IMR-90 (cell line): Measurements from ENCODE around the gene ESRRG. TPM values are rescaled to one million over a fixed set of nuclear protein-coding genes. Genes with fewer than 3 reads are reported as not detected.
A peak's percentile ranks its signal among the peaks of the same experiment; 100 is the strongest.

Experiments
- ATAC-seq: fragments of 200-7000 bp; cut with Tn5 transposase; 2 replicates; pipeline ENCODE4 v1.9.1; 2020; ENCODE audit warnings: low read depth, mild to moderate bottlenecking, moderate library complexity
- BruUV-seq: library from RNA; stranded (reverse); fragments of 400-500 nt; replicated peaks from 2 replicates; lab custom pipeline; 2021; lab: Mats Ljungman, UMichigan
- CTCF ChIA-PET: fragments of 300-600 bp; formaldehyde crosslinking; extraction: SDS; loops from one replicate; lab custom pipeline; 2021; ENCODE audit warnings: antibody characterized with exemption; lab: Yijun Ruan, JAX
- POLR2A ChIA-PET: fragments of 300-600 bp; sonication (Branson Sonifier 250); formaldehyde crosslinking; loops from one replicate; lab custom pipeline; 2022; ENCODE audit warnings: antibody characterized with exemption; ENCODE audit not compliant: unreplicated experiment; lab: Charles Lee
- DNase-seq: peaks from one replicate; pipeline ENCODE4 v3.0.0; 2013
- H2AFZ ChIP-seq: replicated peaks from 2 replicates; pipeline ENCODE3; 2013; ENCODE audit warnings: low read length, mild to moderate bottlenecking; ENCODE audit not compliant: poor library complexity
- H2AK5ac ChIP-seq: 2 replicates; pipeline ENCODE4 v1.6.1; 2013; ENCODE audit warnings: low read depth, low read length, inconsistent platforms
- H2AK9ac ChIP-seq: replicated peaks from 2 replicates; pipeline ENCODE3; 2013; ENCODE audit warnings: mild to moderate bottlenecking, low read depth, low read length, moderate library complexity; ENCODE audit not compliant: poor library complexity
- H2BK120ac ChIP-seq: 2 replicates; pipeline ENCODE4 v1.6.1; 2013; ENCODE audit warnings: low read depth, low read length, inconsistent platforms
- H2BK15ac ChIP-seq: 3 replicates; pipeline ENCODE4 v1.6.1; 2013; ENCODE audit warnings: low read depth, low read length, inconsistent platforms
- H2BK20ac ChIP-seq: 2 replicates; pipeline ENCODE4 v1.6.1; 2013; ENCODE audit warnings: low read depth, mild to moderate bottlenecking, inconsistent platforms, low read length, moderate library complexity
- H2BK5ac ChIP-seq: 2 replicates; pipeline ENCODE4 v1.6.1; 2013; ENCODE audit warnings: mild to moderate bottlenecking, low read depth, low read length, inconsistent platforms; ENCODE audit not compliant: poor library complexity, severe bottlenecking
- H3K14ac ChIP-seq: replicated peaks from 2 replicates; pipeline ENCODE4 v1.6.1; 2013; ENCODE audit warnings: low read depth, low read length, inconsistent platforms
- H3K18ac ChIP-seq: 2 replicates; pipeline ENCODE4 v1.6.1; 2013; ENCODE audit warnings: low read depth, low read length, control low read depth
- H3K23ac ChIP-seq: 2 replicates; pipeline ENCODE4 v1.6.1; 2013; ENCODE audit warnings: low read depth, low read length, inconsistent platforms
- H3K27ac ChIP-seq: 2 replicates; pipeline ENCODE4 v1.5.1; 2013; ENCODE audit warnings: mild to moderate bottlenecking, control low read depth, low read length; ENCODE audit not compliant: insufficient read depth
- H3K27me3 ChIP-seq: 2 replicates; pipeline ENCODE4 v1.6.1; 2013; ENCODE audit warnings: low read length; ENCODE audit not compliant: control insufficient read depth, insufficient read depth
- H3K36me3 ChIP-seq: 2 replicates; pipeline ENCODE4 v1.6.1; 2013; ENCODE audit warnings: low read length, mixed read lengths; ENCODE audit not compliant: control insufficient read depth, insufficient read depth
- H3K4ac ChIP-seq: 2 replicates; pipeline ENCODE4 v1.6.1; 2013; ENCODE audit warnings: low read depth, low read length, inconsistent platforms
- H3K4me1 ChIP-seq: 2 replicates; pipeline ENCODE4 v1.6.1; 2013; ENCODE audit warnings: low read length, mixed read lengths; ENCODE audit not compliant: control insufficient read depth, insufficient read depth
- H3K4me2 ChIP-seq: 2 replicates; pipeline ENCODE4 v1.6.1; 2013; ENCODE audit warnings: low read depth, mild to moderate bottlenecking, control low read depth, low read length, moderate library complexity
- H3K4me3 ChIP-seq: 2 replicates; pipeline ENCODE4 v1.5.1; 2013; ENCODE audit warnings: low read depth, mild to moderate bottlenecking, control low read depth, low read length, moderate library complexity; ENCODE audit not compliant: insufficient read depth
- H3K56ac ChIP-seq: 2 replicates; pipeline ENCODE4 v1.6.1; 2013; ENCODE audit warnings: low read length, inconsistent platforms; ENCODE audit not compliant: insufficient read depth; ENCODE audit errors: extremely low read depth
- H3K79me1 ChIP-seq, 2 experiments: 2 replicates each; pipeline ENCODE4 v1.6.1; 2013; ENCODE audit warnings: low read length in 2 of 2, inconsistent platforms in 1 of 2, low read depth in 1 of 2
- H3K9ac ChIP-seq: 2 replicates; pipeline ENCODE4 v1.6.1; 2013; ENCODE audit warnings: low read depth, low read length, control low read depth
- H3K9me1 ChIP-seq: 2 replicates; pipeline ENCODE4 v1.6.1; 2013; ENCODE audit warnings: low read length, inconsistent platforms; ENCODE audit not compliant: insufficient read depth
- H3K9me3 ChIP-seq: 2 replicates; pipeline ENCODE4 v1.6.1; 2013; ENCODE audit warnings: low read length; ENCODE audit not compliant: control insufficient read depth, insufficient read depth
- H4K20me1 ChIP-seq: 2 replicates; pipeline ENCODE4 v1.6.1; 2013; ENCODE audit warnings: low read length, inconsistent platforms; ENCODE audit not compliant: insufficient read depth
- H4K5ac ChIP-seq: 2 replicates; pipeline ENCODE4 v1.6.1; 2013; ENCODE audit warnings: mild to moderate bottlenecking, low read depth, low read length, control low read depth
- H4K8ac ChIP-seq, 2 experiments: 2 replicates each; pipeline ENCODE4 v1.6.1; 2013; ENCODE audit warnings: low read depth in 2 of 2, low read length in 2 of 2, control low read depth in 1 of 2, inconsistent platforms in 1 of 2
- H4K91ac ChIP-seq: 2 replicates; pipeline ENCODE4 v1.6.1; 2013; ENCODE audit warnings: low read depth, low read length, inconsistent platforms; ENCODE audit not compliant: insufficient read depth
- FOS ChIP-seq: fragments of 150-350 bp; IDR thresholded peaks from 2 replicates; pipeline ENCODE4 v1.6.1; 2016; ENCODE audit warnings: low read depth, low read length
- MAFK ChIP-seq: IDR thresholded peaks from 2 replicates; pipeline ENCODE4 v1.6.1; 2012; ENCODE audit warnings: low read depth, low read length, improper control_type of control experiment
- MXI1 ChIP-seq: IDR thresholded peaks from 2 replicates; pipeline ENCODE4 v1.6.1; 2012; ENCODE audit warnings: low read depth, mild to moderate bottlenecking, low read length, moderate library complexity, borderline replicate concordance
- NFE2L2 ChIP-seq: fragments of 150-350 bp; IDR thresholded peaks from 2 replicates; pipeline ENCODE4 v1.6.1; 2016; ENCODE audit warnings: low read depth, mild to moderate bottlenecking, low read length
- POLR2A ChIP-seq: IDR thresholded peaks from 2 replicates; pipeline ENCODE4 v1.6.1; 2012; ENCODE audit warnings: mild to moderate bottlenecking, low read depth, low read length
- RAD21 ChIP-seq: IDR thresholded peaks from 2 replicates; pipeline ENCODE4 v1.6.1; 2012; ENCODE audit warnings: low read length, improper control_type of control experiment
- RCOR1 ChIP-seq: IDR thresholded peaks from 2 replicates; pipeline ENCODE4 v1.6.1; 2012; ENCODE audit warnings: mild to moderate bottlenecking, low read length, improper control_type of control experiment; ENCODE audit not compliant: insufficient replicate concordance
- RFX5 ChIP-seq: IDR thresholded peaks from 2 replicates; pipeline ENCODE4 v1.8.0; 2012; ENCODE audit warnings: low read depth, mild to moderate bottlenecking, low read length, moderate library complexity
- SMC3 ChIP-seq: fragments of 150-350 bp; IDR thresholded peaks from 2 replicates; pipeline ENCODE4 v1.6.1; 2016; ENCODE audit warnings: low read depth, mild to moderate bottlenecking, antibody characterized with exemption, low read length, moderate library complexity
- WGBS, 2 experiments: methylation state at CpG; one replicate each; pipeline versions ENCODE4 v1.1.5 to v1.1.7; 2013; ENCODE audit warnings: missing lambda C conversion rate in 2 of 2; ENCODE audit not compliant: insufficient read length in 1 of 2; ENCODE audit errors: extremely low coverage in 2 of 2; 5-methylcytosine and 5-hydroxymethylcytosine counted together
- dilution Hi-C: fragments of 300-500 bp; cut with HindIII; formaldehyde crosslinking; loops from one replicate; pipeline ENCODE4 v1.14.3; 2018; ENCODE audit warnings: low sequenced_read_pairs; ENCODE audit not compliant: unreplicated experiment
- in situ Hi-C: fragments of 300-500 bp; cut with MboI; formaldehyde crosslinking; loops from 3 replicates; pipeline ENCODE4 v1.14.3; 2019; ENCODE audit warnings: low sequenced_read_pairs, inconsistent platforms, mixed read lengths
- intact Hi-C: fragments of 100-400 bp; cut with micrococcal nuclease; formaldehyde crosslinking; loops from 2 replicates; pipeline ENCODE4 v1.10.0; 2022
- polyA plus RNA-seq, 3 experiments: library from polyadenylated mRNA; depleted of rRNA; stranded (reverse); fragments of >200 nt; gene quantifications; 2 replicates each; pipeline ENCODE4 v1.2.3, GENCODE V29; 2012; ENCODE audit warnings: low replicate concordance in 1 of 3
- total RNA-seq: library from RNA; depleted of rRNA; stranded (reverse); fragments of >200 nt; gene quantifications from 2 replicates; pipeline ENCODE4 v1.2.3, GENCODE V29; 2012
- TF ChIP-seq, protein P1 (sequence below): fragments of 150-350 bp; IDR thresholded peaks from 2 replicates; pipeline ENCODE4 v1.6.1; 2016; ENCODE audit warnings: low read depth, mild to moderate bottlenecking, low read length, moderate library complexity, borderline replicate concordance
- TF ChIP-seq, protein P2 (sequence below): conservative IDR thresholded peaks from 2 replicates; pipeline ENCODE4 v1.5.1; 2012; ENCODE audit warnings: mild to moderate bottlenecking, low read depth, low read length, improper control_type of control experiment
- TF ChIP-seq, protein P3 (sequence below): fragments of 150-350 bp; IDR thresholded peaks from 2 replicates; pipeline ENCODE4 v1.6.1; 2017; ENCODE audit warnings: mild to moderate bottlenecking, antibody characterized with exemption, low read length, low read depth

The ESRRG gene
- total and polyA plus RNA-seq, 2 of the 4 experiments (the other 2 are of a cell fraction), result 0.17 to 0.54 TPM

DNA sequence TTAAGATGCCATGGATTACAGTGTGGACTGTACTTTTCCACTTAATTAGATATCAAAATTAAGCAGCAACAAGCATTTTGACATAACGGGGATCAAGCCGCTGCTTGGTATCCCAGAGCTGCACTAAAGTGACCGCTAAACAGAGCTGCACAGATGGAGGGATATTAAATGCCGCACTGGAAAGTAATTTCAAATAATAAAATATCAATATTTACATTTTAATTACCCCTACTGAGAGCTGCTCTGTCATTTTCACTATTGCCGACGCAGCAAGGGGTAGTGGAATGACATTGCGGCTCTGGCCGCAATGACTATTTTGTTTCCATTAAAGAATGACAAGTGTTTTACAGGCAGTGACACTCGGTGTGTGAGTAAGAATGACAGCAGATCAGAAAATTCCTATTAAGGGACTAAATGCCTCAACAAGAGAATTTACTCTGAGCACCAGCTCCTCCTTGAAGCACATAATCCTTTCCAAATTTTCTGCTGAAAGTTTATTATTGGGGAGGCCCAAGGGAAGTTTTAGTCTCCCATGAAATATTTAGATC lies 190.9 kb downstream of the ESRRG start:
- Histone ChIP-seq H3K4me2 (no peak overlapping the region; the same call in 1 of the 2 replicates), H3K4me3 (no peak overlapping the region), H3K4ac (no peak overlapping the region; the same call in 1 of the 2 replicates), H3K36me3 (no peaks in the 10 kb centered on the region), H3K14ac (no peak overlapping the region), H2AK9ac (no peak overlapping the region), H3K9me3 (no peaks in the 10 kb centered on the region), H3K9me1 (peaks cover 4% of the 10 kb centered on the region; the same call in 1 of the 2 replicates), H3K27ac (no peak overlapping the region), H3K4me1 (peaks cover 9% of the 10 kb centered on the region), H3K9ac (no peak overlapping the region), H2AK5ac (no peak overlapping the region), H3K23ac (no peak overlapping the region), H4K91ac (no peak overlapping the region), H3K79me1 (no peaks in the 10 kb centered on the region), H3K56ac (no peak overlapping the region), H2BK120ac (peak overlapping the region; percentile 98), H3K18ac (0 out of 2 replicates have a peak overlapping the region, but pooled peaks have one; percentile 99), H4K8ac (peak overlapping the region in 1 of 2 experiments; percentile 61; a peak in 1 of 4 replicates), H3K27me3 (no peaks in the 10 kb centered on the region), H4K5ac (no peak overlapping the region; the same call in 1 of the 2 replicates), H2BK15ac (no peak overlapping the region), H2BK5ac (peak overlapping the region; percentile 94), H2BK20ac (0 out of 2 replicates have a peak overlapping the region, but pooled peaks have one; percentile 73), H2AFZ (no peak overlapping the region), H4K20me1 (no peaks in the 10 kb centered on the region)
- TF ChIP-seq, protein P1, sequence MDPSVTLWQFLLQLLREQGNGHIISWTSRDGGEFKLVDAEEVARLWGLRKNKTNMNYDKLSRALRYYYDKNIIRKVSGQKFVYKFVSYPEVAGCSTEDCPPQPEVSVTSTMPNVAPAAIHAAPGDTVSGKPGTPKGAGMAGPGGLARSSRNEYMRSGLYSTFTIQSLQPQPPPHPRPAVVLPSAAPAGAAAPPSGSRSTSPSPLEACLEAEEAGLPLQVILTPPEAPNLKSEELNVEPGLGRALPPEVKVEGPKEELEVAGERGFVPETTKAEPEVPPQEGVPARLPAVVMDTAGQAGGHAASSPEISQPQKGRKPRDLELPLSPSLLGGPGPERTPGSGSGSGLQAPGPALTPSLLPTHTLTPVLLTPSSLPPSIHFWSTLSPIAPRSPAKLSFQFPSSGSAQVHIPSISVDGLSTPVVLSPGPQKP, result no peak
- TF ChIP-seq RFX5 (no peak), RCOR1 (no peak), POLR2A (no peak), FOS (no peak), SMC3 (no peak), MXI1 (no peak), NFE2L2 (no peak), MAFK (no peak), RAD21 (no peak)
- TF ChIP-seq, protein P2, sequence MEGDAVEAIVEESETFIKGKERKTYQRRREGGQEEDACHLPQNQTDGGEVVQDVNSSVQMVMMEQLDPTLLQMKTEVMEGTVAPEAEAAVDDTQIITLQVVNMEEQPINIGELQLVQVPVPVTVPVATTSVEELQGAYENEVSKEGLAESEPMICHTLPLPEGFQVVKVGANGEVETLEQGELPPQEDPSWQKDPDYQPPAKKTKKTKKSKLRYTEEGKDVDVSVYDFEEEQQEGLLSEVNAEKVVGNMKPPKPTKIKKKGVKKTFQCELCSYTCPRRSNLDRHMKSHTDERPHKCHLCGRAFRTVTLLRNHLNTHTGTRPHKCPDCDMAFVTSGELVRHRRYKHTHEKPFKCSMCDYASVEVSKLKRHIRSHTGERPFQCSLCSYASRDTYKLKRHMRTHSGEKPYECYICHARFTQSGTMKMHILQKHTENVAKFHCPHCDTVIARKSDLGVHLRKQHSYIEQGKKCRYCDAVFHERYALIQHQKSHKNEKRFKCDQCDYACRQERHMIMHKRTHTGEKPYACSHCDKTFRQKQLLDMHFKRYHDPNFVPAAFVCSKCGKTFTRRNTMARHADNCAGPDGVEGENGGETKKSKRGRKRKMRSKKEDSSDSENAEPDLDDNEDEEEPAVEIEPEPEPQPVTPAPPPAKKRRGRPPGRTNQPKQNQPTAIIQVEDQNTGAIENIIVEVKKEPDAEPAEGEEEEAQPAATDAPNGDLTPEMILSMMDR, result no peak
- TF ChIP-seq, protein P3, sequence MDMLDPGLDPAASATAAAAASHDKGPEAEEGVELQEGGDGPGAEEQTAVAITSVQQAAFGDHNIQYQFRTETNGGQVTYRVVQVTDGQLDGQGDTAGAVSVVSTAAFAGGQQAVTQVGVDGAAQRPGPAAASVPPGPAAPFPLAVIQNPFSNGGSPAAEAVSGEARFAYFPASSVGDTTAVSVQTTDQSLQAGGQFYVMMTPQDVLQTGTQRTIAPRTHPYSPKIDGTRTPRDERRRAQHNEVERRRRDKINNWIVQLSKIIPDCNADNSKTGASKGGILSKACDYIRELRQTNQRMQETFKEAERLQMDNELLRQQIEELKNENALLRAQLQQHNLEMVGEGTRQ, result no peak
- in situ Hi-C loops (no loop called here), intact Hi-C loops (no loop called here), dilution Hi-C loops (no loop called here)
- ChIA-PET CTCF (no interaction called here), POLR2A (no interaction called here)
- no TSS peak for BruUV-seq
- DNase-seq, result no peak
- ATAC-seq, result no peak
- no CpG with 5 or more reads among the region's 9 CpGs for WGBS, 2 experiments
